ENCODE measurements around the gene PREB. TPM values are rescaled to one million over a fixed set of nuclear protein-coding genes. Genes with fewer than 3 reads are reported as not detected.
A peak's percentile ranks its signal among the peaks of the same experiment; 100 is the strongest.

PREB gene
- total RNA-seq, 1 donor from 2014 or later = 35.5 TPM

DNA sequence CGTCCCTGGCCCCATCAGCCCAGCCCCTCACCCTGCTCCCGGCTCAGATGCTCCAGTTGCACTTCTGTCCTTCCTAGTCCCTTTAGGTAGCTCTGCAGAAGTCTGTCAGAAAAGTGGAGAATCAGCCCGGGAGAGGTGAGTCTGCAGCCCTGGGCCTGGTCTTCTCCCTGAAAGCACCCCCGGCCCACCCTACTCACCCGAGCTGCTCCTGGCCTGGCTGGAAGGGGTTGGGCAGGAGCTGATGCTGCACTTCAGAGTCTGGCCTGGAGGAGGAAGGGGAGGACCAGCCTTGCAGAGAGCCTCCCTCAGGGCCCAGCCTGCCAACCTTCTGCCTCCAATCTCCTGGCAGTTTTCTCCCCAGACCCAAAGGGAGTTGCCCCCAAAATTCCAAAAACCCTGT lies 32.1 kb downstream of the PREB start:
- Mint-ChIP-seq H3K27ac (ENCODE audit: unreplicated experiment) (no peak overlapping the region), H3K27me3 (ENCODE audit: unreplicated experiment) (peaks cover 4% of the 10 kb centered on the region), H3K4me3 (ENCODE audit: unreplicated experiment) (no peak overlapping the region), H3K36me3 (ENCODE audit: unreplicated experiment) (no peaks in the 10 kb centered on the region), H3K9me3 (ENCODE audit: unreplicated experiment) (peaks cover 5% of the 10 kb centered on the region), H3K4me1 (ENCODE audit: low read depth, unreplicated experiment) (peaks cover 3% of the 10 kb centered on the region)
- TF ChIP-seq, protein P1, sequence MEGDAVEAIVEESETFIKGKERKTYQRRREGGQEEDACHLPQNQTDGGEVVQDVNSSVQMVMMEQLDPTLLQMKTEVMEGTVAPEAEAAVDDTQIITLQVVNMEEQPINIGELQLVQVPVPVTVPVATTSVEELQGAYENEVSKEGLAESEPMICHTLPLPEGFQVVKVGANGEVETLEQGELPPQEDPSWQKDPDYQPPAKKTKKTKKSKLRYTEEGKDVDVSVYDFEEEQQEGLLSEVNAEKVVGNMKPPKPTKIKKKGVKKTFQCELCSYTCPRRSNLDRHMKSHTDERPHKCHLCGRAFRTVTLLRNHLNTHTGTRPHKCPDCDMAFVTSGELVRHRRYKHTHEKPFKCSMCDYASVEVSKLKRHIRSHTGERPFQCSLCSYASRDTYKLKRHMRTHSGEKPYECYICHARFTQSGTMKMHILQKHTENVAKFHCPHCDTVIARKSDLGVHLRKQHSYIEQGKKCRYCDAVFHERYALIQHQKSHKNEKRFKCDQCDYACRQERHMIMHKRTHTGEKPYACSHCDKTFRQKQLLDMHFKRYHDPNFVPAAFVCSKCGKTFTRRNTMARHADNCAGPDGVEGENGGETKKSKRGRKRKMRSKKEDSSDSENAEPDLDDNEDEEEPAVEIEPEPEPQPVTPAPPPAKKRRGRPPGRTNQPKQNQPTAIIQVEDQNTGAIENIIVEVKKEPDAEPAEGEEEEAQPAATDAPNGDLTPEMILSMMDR (IDR thresholded peaks at IDR 0.05; ENCODE audit: partially characterized antibody, unreplicated experiment) = no peak
- DNase-seq = no peak

DNA sequence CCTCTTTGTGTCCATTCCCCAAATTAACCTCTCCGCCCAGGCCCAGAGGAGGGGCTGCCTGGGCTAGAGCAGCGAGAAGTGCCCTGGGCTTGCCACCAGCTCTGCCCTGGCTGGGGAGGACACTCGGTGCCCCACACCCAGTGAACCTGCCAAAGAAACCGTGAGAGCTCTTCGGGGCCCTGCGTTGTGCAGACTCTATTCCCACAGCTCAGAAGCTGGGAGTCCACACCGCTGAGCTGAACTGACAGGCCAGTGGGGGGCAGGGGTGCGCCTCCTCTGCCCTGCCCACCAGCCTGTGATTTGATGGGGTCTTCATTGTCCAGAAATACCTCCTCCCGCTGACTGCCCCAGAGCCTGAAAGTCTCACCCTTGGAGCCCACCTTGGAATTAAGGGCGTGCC lies 34.4 kb downstream of the PREB start:
- TF ChIP-seq, protein P1 (IDR thresholded peaks at IDR 0.05; ENCODE audit: partially characterized antibody, unreplicated experiment) = no peak
- no peak overlapping the region for H3K27ac Mint-ChIP-seq (ENCODE audit: unreplicated experiment)
- no peaks in the 10 kb centered on the region for H3K36me3 Mint-ChIP-seq (ENCODE audit: unreplicated experiment)
- H3K27me3 Mint-ChIP-seq (ENCODE audit: unreplicated experiment) = peaks cover 4% of the 10 kb centered on the region
- H3K4me3 Mint-ChIP-seq (ENCODE audit: unreplicated experiment) = no peak overlapping the region
- H3K9me3 Mint-ChIP-seq (ENCODE audit: unreplicated experiment) = peaks cover 5% of the 10 kb centered on the region
- DNase-seq = no peak
- peaks cover 3% of the 10 kb centered on the region for H3K4me1 Mint-ChIP-seq (ENCODE audit: low read depth, unreplicated experiment)

DNA sequence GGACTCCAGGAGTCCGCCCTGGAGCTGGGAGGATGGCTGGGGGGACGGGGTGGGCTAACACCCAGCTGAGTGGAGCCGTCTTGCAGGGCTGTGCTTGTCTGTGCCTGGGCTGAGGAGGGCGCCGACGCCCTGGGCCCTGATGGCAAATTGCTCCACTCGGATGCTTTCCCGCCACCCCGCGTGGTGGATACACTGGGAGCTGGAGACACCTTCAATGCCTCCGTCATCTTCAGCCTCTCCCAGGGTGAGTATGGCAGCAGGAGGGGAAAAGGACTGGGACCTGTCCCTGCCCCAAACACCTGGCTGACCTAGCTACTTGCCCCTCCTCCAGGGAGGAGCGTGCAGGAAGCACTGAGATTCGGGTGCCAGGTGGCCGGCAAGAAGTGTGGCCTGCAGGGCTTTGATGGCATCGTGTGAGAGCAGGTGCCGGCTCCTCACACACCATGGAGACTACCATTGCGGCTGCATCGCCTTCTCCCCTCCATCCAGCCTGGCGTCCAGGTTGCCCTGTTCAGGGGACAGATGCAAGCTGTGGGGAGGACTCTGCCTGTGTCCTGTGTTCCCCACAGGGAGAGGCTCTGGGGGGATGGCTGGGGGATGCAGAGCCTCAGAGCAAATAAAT lies 35.0 kb downstream of the PREB start:
- Mint-ChIP-seq H3K27ac (ENCODE audit: unreplicated experiment) (no peak overlapping the region), H3K9me3 (ENCODE audit: unreplicated experiment) (peaks cover 5% of the 10 kb centered on the region), H3K36me3 (ENCODE audit: unreplicated experiment) (no peaks in the 10 kb centered on the region), H3K4me1 (ENCODE audit: low read depth, unreplicated experiment) (peaks cover 3% of the 10 kb centered on the region), H3K27me3 (ENCODE audit: unreplicated experiment) (peaks cover 6% of the 10 kb centered on the region), H3K4me3 (ENCODE audit: unreplicated experiment) (no peak overlapping the region)
- DNase-seq = no peak
- TF ChIP-seq, protein P1 (IDR thresholded peaks at IDR 0.05; ENCODE audit: partially characterized antibody, unreplicated experiment) = no peak

DNA sequence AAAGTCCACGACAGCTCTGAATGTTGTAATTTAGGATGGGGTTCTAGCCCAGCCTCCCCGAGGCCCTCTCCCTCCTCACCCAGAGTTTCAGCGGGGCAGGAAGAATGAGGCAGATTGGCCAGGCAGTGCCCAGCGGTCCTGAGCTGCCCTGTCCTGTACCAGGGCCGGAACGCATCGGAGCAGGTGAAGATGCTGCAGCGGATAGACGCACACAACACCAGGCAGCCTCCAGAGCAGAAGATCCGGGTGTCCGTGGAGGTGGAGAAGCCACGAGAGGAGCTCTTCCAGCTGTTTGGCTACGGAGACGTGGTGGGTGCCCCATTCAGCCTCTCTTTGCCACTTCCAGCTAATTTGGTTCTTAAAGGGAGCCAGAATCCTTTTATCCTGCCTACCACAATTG lies 37.1 kb downstream of the PREB start:
- H3K4me1 Mint-ChIP-seq (ENCODE audit: low read depth, unreplicated experiment) = peaks cover 3% of the 10 kb centered on the region
- H3K27ac Mint-ChIP-seq (ENCODE audit: unreplicated experiment) = peak overlapping the region; percentile 43
- no peaks in the 10 kb centered on the region for H3K36me3 Mint-ChIP-seq (ENCODE audit: unreplicated experiment)
- no peak for DNase-seq
- H3K27me3 Mint-ChIP-seq (ENCODE audit: unreplicated experiment) = peaks cover 6% of the 10 kb centered on the region
- TF ChIP-seq, protein P1 (IDR thresholded peaks at IDR 0.05; ENCODE audit: partially characterized antibody, unreplicated experiment) = no peak
- H3K9me3 Mint-ChIP-seq (ENCODE audit: unreplicated experiment) = peaks cover 5% of the 10 kb centered on the region
- H3K4me3 Mint-ChIP-seq (ENCODE audit: unreplicated experiment) = no peak overlapping the region

DNA sequence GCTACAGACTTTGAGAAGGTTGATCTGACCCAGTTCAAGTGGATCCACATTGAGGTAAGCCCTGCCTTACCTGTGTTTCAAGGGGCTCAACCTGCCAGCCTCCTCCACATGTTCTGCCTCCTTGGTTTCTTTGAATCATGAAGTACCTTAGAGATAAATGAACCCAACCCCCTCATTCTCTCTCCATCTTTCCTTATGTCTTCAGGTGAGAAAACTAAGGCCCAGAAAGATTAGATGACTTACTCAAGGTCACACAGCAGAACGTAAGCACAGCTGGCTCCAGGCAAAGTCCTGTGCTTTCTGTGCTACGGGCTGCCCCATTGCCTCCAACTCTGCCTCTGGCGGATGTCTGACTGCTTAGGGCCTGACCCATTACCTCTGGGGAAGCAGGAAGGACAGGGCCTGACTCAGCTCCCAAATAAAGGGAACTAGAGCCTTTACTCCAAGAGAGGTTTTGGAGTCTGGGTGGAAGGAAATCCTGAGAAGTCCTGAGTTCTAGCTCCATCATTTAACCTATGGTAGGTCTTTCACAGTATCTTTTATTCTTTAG lies 37.6 kb downstream of the PREB start:
- H3K27ac Mint-ChIP-seq (ENCODE audit: unreplicated experiment) = no peak overlapping the region
- no peaks in the 10 kb centered on the region for H3K36me3 Mint-ChIP-seq (ENCODE audit: unreplicated experiment)
- peaks cover 6% of the 10 kb centered on the region for H3K4me1 Mint-ChIP-seq (ENCODE audit: low read depth, unreplicated experiment)
- peaks cover 5% of the 10 kb centered on the region for H3K9me3 Mint-ChIP-seq (ENCODE audit: unreplicated experiment)
- H3K27me3 Mint-ChIP-seq (ENCODE audit: unreplicated experiment) = peaks cover 6% of the 10 kb centered on the region
- no peak for DNase-seq
- TF ChIP-seq, protein P1 (IDR thresholded peaks at IDR 0.05; ENCODE audit: partially characterized antibody, unreplicated experiment) = no peak
- peak overlapping the region; percentile 75 for H3K4me3 Mint-ChIP-seq (ENCODE audit: unreplicated experiment)
